HCT116 (cell line): ENCODE data around the gene RUNDC3A. TPM values are rescaled to one million over a fixed set of nuclear protein-coding genes. Genes with fewer than 3 reads are reported as not detected.

Experiments
- ATAC-seq: fragments of 200-7000 bp; cut with Tn5 transposase; 2 replicates; pipeline ENCODE4 v1.9.1; 2020; ENCODE audit warnings: mild to moderate bottlenecking, moderate library complexity
- Bru-seq: library from RNA; stranded (reverse); fragments of 400-500 nt; gene quantifications from one replicate; lab custom pipeline; 2021; lab: Mats Ljungman, UMichigan
- BruChase-seq, 2 experiments: library from RNA; stranded (reverse); fragments of 400-500 nt; gene quantifications; one replicate each; lab custom pipeline; 2021; lab: Mats Ljungman, UMichigan
- BruUV-seq: library from RNA; stranded (reverse); fragments of 400-500 nt; replicated peaks from 2 replicates; lab custom pipeline; 2021; lab: Mats Ljungman, UMichigan
- CTCF ChIA-PET: fragments of 300-600 bp; sonication (Branson Sonifier 250); formaldehyde crosslinking; loops from one replicate; lab custom pipeline; 2021; ENCODE audit warnings: antibody characterized with exemption; lab: Charles Lee
- POLR2A ChIA-PET: fragments of 300-600, 350-600 bp; sonication (Branson Sonifier 250); formaldehyde crosslinking; loops from one replicate; lab custom pipeline; 2021; ENCODE audit warnings: antibody characterized with exemption; lab: Charles Lee
- RAD21 ChIA-PET, 2 experiments: fragments of 300-600 bp; sonication (Branson Sonifier 250); formaldehyde crosslinking; loops; one replicate each; lab custom pipeline; 2023; ENCODE audit warnings: low total read pairs in 2 of 2; ENCODE audit not compliant: uncharacterized antibody in 2 of 2, unreplicated experiment in 2 of 2, low non-redundant PET in 1 of 2; lab: Charles Lee
- DNase-seq: peaks from one replicate; pipeline ENCODE4 v3.0.0-alpha.2; 2010; ENCODE audit warnings: low read depth, low spot score
- H2AFZ ChIP-seq: fragments of 200-600 bp; shearing (Covaris generic), sonication (generic); 2 replicates; pipeline ENCODE4 v1.6.1; 2017; ENCODE audit warnings: low read depth, mixed run types, mixed read lengths, antibody characterized with exemption, low read length; ENCODE audit not compliant: poor library complexity, severe bottlenecking
- H3K27ac ChIP-seq: 2 replicates; pipeline ENCODE4 v1.5.1; 2012; ENCODE audit warnings: low read depth, low read length
- H3K27me3 ChIP-seq: fragments of 200-600 bp; sonication (generic); 2 replicates; pipeline ENCODE4 v1.6.1; 2016; ENCODE audit warnings: mixed run types, low read length, mixed read lengths; ENCODE audit not compliant: insufficient read depth
- H3K36me3 ChIP-seq, 2 experiments: fragments of 200-500 bp in 1 of 2; fragments of 200-600 bp in 1 of 2; sonication (Bioruptor generic) in 1 of 2; sonication (generic) in 1 of 2; 2 replicates each; pipeline versions ENCODE4 v1.5.1 to v1.6.1; 2014 to 2016; ENCODE audit warnings: low read length in 2 of 2, inconsistent platforms in 1 of 2, mixed read lengths in 1 of 2, mixed run types in 1 of 2; ENCODE audit not compliant: insufficient read depth in 2 of 2, control insufficient read depth in 1 of 2
- H3K4me1 ChIP-seq, 2 experiments: fragments of 200-600 bp in 1 of 2; sonication (generic) in 1 of 2; 2 replicates each; pipeline versions ENCODE4 v1.5.1 to v1.6.1; 2012 to 2017; ENCODE audit warnings: low read length in 2 of 2, inconsistent platforms in 1 of 2, mild to moderate bottlenecking in 1 of 2, mixed read lengths in 1 of 2, mixed run types in 1 of 2, moderate library complexity in 1 of 2; ENCODE audit not compliant: insufficient read depth in 2 of 2, control insufficient read depth in 1 of 2
- H3K4me2 ChIP-seq: fragments of 200-600 bp; sonication (generic); 2 replicates; pipeline ENCODE4 v1.6.1; 2017; ENCODE audit warnings: mixed run types, low read length, mixed read lengths
- H3K4me3 ChIP-seq, 2 experiments: fragments of 200-600 bp in 1 of 2; sonication (generic) in 1 of 2; replicated peaks in 1 of 2; 2 replicates each; pipeline ENCODE4 v1.5.1; 2011 to 2016; ENCODE audit warnings: low read length in 2 of 2, control low read depth in 1 of 2, low read depth in 1 of 2, mild to moderate bottlenecking in 1 of 2, mixed read lengths in 1 of 2, mixed run types in 1 of 2
- H3K79me2 ChIP-seq: fragments of 200-600 bp; sonication (generic); 2 replicates; pipeline ENCODE4 v1.6.1; 2017; ENCODE audit warnings: mild to moderate bottlenecking, mixed run types, low read length, moderate library complexity, mixed read lengths; ENCODE audit not compliant: insufficient read depth
- H3K9ac ChIP-seq: fragments of 200-600 bp; sonication (generic); 2 replicates; pipeline ENCODE4 v1.6.1; 2016; ENCODE audit warnings: low read length, mixed read lengths
- H3K9me2 ChIP-seq: fragments of 200-600 bp; sonication (generic), shearing (Covaris generic); 2 replicates; pipeline ENCODE4 v1.6.1; 2017; ENCODE audit warnings: mixed run types, mild to moderate bottlenecking, moderate library complexity; ENCODE audit not compliant: insufficient read depth
- H3K9me3 ChIP-seq, 2 experiments: fragments of 200-500 bp in 1 of 2; fragments of 200-600 bp in 1 of 2; sonication (Bioruptor generic) in 1 of 2; sonication (generic) in 1 of 2; 2 replicates each; pipeline ENCODE4 v1.6.1; 2014 to 2017; ENCODE audit warnings: low read length in 2 of 2, mixed read lengths in 2 of 2, inconsistent platforms in 1 of 2, low read depth in 1 of 2, mild to moderate bottlenecking in 1 of 2, mixed run types in 1 of 2, moderate library complexity in 1 of 2; ENCODE audit not compliant: control insufficient read depth in 1 of 2, insufficient read depth in 1 of 2
- H4K20me1 ChIP-seq: fragments of 200-600 bp; sonication (generic), shearing (Covaris generic); 2 replicates; pipeline ENCODE4 v1.6.1; 2017; ENCODE audit warnings: mixed run types, mild to moderate bottlenecking, moderate library complexity; ENCODE audit not compliant: insufficient read depth
- CBX3 ChIP-seq: IDR thresholded peaks from 2 replicates; pipeline ENCODE4 v1.6.1; 2012; ENCODE audit warnings: low read depth
- EZH2 ChIP-seq: fragments of 200-600 bp; sonication (generic); IDR thresholded peaks from 2 replicates; pipeline ENCODE4 v1.6.1; 2017; ENCODE audit warnings: antibody characterized with exemption, mixed run types
- RAD21 ChIP-seq: IDR thresholded peaks from 2 replicates; pipeline ENCODE4 v1.6.1; 2012; ENCODE audit warnings: low read depth, mild to moderate bottlenecking
- TCF7L2 ChIP-seq: IDR thresholded peaks from 2 replicates; pipeline ENCODE4 v1.7.0; 2011; ENCODE audit warnings: borderline replicate concordance, inconsistent platforms; ENCODE audit not compliant: insufficient read depth, insufficient read length; ENCODE audit errors: extremely low read depth
- YY1 ChIP-seq: IDR thresholded peaks from 2 replicates; pipeline ENCODE4 v1.6.1; 2011; ENCODE audit warnings: low read length, low read depth, moderate library complexity, mild to moderate bottlenecking; ENCODE audit not compliant: insufficient replicate concordance; ENCODE audit errors: extremely low read depth
- intact Hi-C: fragments of 100-400 bp; cut with micrococcal nuclease; formaldehyde crosslinking; loops from 2 replicates; pipeline ENCODE4 v1.10.0; 2022
- long read RNA-seq: library from polyadenylated mRNA; unstranded; transcript quantifications from one replicate; pipeline ENCODE4 v2.0.0, GENCODE V29; 2021; ENCODE audit not compliant: unreplicated experiment
- polyA plus RNA-seq: library from polyadenylated mRNA; unstranded; fragments of >200 nt; gene quantifications from 2 replicates; pipeline ENCODE4 v1.2.1, GENCODE V29; 2012; ENCODE audit warnings: missing spikeins
- total RNA-seq: library from RNA; stranded (reverse); gene quantifications from one replicate; pipeline ENCODE4 v1.2.1, GENCODE V29; 2021; ENCODE audit not compliant: unreplicated experiment
- TF ChIP-seq, protein P1 (sequence below): IDR thresholded peaks from 2 replicates; pipeline ENCODE4 v1.6.1; 2012; ENCODE audit warnings: low read depth

RUNDC3A gene
- total RNA-seq (0.61 TPM), Bru-seq, nascent RNA (percentile 17 among the genes with signal in this experiment), BruChase-seq, experiment 1, labeled RNA remaining after a 6-hour chase (percentile 11 among the genes with signal in this experiment), BruChase-seq, experiment 2, labeled RNA remaining after a 2-hour chase (percentile 16 among the genes with signal in this experiment)
- polyA plus RNA-seq: 0.72 and 1.3 TPM in 2 replicates
- long read RNA-seq: 0 reads

DNA sequence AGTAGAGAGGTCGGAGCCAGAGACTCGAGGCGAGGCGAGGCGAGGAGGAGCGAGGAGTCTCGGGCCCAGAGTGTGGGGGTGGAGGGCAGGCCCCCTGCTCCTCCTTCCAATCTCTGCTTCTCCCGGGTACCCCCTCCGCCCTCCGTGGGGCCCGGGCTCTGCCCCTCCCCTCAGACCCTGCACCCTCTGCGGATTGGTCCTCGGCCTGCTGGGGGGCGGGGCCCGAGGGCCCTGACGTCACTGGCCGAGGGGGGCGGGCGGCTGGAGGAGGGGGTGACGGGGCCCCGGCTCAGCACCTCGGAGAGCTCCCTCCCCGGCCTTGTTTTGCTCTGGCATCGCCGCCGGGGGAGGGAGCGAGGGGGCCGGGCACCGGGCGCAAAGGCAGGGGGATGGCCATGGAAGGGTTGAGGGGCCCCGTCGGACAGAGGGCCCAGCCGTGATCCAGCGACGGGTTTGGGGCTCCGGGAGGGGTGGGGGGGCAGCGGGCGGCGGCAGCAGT is at the start of gene RUNDC3A:
TSS of gene RUNDC3A (plus strand) at position 282 of the 499 bp plus-strand sequence. CDS start 232 bp downstream, outside the sequence.
- Histone ChIP-seq H3K9me2 (no peaks in the 10 kb centered on the region), H3K4me2 (peak within 1 kb of the TSS; percentile 69), H3K4me3 (peak within 1 kb of the TSS; percentile 28 to 34; a peak in 2 of 4 replicates), H3K4me1 (peaks cover 3 to 28% of the 10 kb centered on the region in 2 experiments; a peak in 3 of 4 replicates), H4K20me1 (no peaks in the 10 kb centered on the region), H3K27me3 (no peaks in the 10 kb centered on the region), H3K9ac (no peak within 1 kb of the TSS), H3K27ac (no peak within 1 kb of the TSS), H3K9me3 (no peaks in the 10 kb centered on the region), H3K79me2 (no peaks in the 10 kb centered on the region), H2AFZ (no peak within 1 kb of the TSS), H3K36me3 (no peaks in the 10 kb centered on the region)
- CTCF ChIA-PET: interaction anchor here (1.0 kb wide), 2 partner anchors 10 to 11 kb away, joined by 3 read pairs; no protein-coding TSS in a partner anchor
- DNase-seq (peak; percentile 36), ATAC-seq (peak; percentile 94)
- TF ChIP-seq YY1 (no peak), CBX3 (no peak), EZH2 (no peak), TCF7L2 (no peak), RAD21 (no peak)
- TF ChIP-seq, protein P1, sequence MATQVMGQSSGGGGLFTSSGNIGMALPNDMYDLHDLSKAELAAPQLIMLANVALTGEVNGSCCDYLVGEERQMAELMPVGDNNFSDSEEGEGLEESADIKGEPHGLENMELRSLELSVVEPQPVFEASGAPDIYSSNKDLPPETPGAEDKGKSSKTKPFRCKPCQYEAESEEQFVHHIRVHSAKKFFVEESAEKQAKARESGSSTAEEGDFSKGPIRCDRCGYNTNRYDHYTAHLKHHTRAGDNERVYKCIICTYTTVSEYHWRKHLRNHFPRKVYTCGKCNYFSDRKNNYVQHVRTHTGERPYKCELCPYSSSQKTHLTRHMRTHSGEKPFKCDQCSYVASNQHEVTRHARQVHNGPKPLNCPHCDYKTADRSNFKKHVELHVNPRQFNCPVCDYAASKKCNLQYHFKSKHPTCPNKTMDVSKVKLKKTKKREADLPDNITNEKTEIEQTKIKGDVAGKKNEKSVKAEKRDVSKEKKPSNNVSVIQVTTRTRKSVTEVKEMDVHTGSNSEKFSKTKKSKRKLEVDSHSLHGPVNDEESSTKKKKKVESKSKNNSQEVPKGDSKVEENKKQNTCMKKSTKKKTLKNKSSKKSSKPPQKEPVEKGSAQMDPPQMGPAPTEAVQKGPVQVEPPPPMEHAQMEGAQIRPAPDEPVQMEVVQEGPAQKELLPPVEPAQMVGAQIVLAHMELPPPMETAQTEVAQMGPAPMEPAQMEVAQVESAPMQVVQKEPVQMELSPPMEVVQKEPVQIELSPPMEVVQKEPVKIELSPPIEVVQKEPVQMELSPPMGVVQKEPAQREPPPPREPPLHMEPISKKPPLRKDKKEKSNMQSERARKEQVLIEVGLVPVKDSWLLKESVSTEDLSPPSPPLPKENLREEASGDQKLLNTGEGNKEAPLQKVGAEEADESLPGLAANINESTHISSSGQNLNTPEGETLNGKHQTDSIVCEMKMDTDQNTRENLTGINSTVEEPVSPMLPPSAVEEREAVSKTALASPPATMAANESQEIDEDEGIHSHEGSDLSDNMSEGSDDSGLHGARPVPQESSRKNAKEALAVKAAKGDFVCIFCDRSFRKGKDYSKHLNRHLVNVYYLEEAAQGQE: peak; percentile 86
- RAD21 ChIA-PET: interaction anchor here in 1 of 2 experiments (0.6 kb wide), 1 partner anchor 84 kb away, joined by 4 read pairs; no protein-coding TSS in a partner anchor
- POLR2A ChIA-PET: no interaction called here
- intact Hi-C loops: loop anchor here (2.0 kb wide), 1 partner anchor 74 kb away; no protein-coding TSS in a partner anchor
- BruUV-seq: no TSS peak
